ENCODE results near the gene INCA1. TPM values are rescaled to one million over a fixed set of nuclear protein-coding genes. Genes with fewer than 3 reads are reported as not detected.
A peak's percentile ranks its signal among the peaks of the same experiment; 100 is the strongest.

The INCA1 gene
- total and polyA plus RNA-seq, 2 of the 13 experiments (the other 11 are each of a cell fraction or from before 2014, with no cell fraction given), result 0.93 to 2.6 TPM

GRCh38 chr17:4950075-4950745 lies 47.1 kb downstream of the INCA1 start (continued):
- TF ChIP-seq BCLAF1 (IDR thresholded peaks at IDR 0.05) (no peak), ZNF512B (CRISPR knock-in tag; IDR thresholded peaks at IDR 0.05; ENCODE audit: borderline replicate concordance) (no peak), SMARCC2 (IDR thresholded peaks at IDR 0.05) (no peak), ZNF552 (CRISPR knock-in tag; IDR thresholded peaks at IDR 0.05; ENCODE audit: borderline replicate concordance) (no peak), EEA1 (CRISPR knock-in tag; IDR thresholded peaks at IDR 0.05; ENCODE audit: borderline replicate concordance) (no peak; the same call in 1 of the 2 replicates), PAF1 (CRISPR knock-in tag; IDR thresholded peaks at IDR 0.05) (no peak), ZSCAN9 (CRISPR knock-in tag; IDR thresholded peaks at IDR 0.05; ENCODE audit: borderline replicate concordance) (no peak), TBX3 (IDR thresholded peaks at IDR 0.05; ENCODE audit: borderline replicate concordance) (no peak), GZF1 (CRISPR knock-in tag; IDR thresholded peaks at IDR 0.05) (no peak), SSRP1 (CRISPR knock-in tag; IDR thresholded peaks at IDR 0.05) (no peak), TEAD2 (CRISPR knock-in tag; IDR thresholded peaks at IDR 0.05) (no peak), GATA4 (IDR thresholded peaks at IDR 0.05; ENCODE audit: borderline replicate concordance, low read depth) (0 out of 2 replicates have a peak, but pooled peaks have one; percentile 5), ZNF530 (CRISPR knock-in tag; IDR thresholded peaks at IDR 0.05; ENCODE audit: low read depth) (no peak), SNAPC2 (CRISPR knock-in tag; IDR thresholded peaks at IDR 0.05) (no peak; the same call in 1 of the 2 replicates), NONO (IDR thresholded peaks at IDR 0.05) (no peak), NONO (CRISPR knock-in tag; conservative IDR thresholded peaks at IDR 0.05) (no peak), DMAP1 (CRISPR knock-in tag; IDR thresholded peaks at IDR 0.05) (no peak; the same call in 1 of the 2 replicates), KDM1A (CRISPR knock-in tag; IDR thresholded peaks at IDR 0.05) (no peak), FOXP1 (IDR thresholded peaks at IDR 0.05) (no peak), FOXP1 (CRISPR knock-in tag; IDR thresholded peaks at IDR 0.05) (no peak), POLR2AphosphoS2 (IDR thresholded peaks at IDR 0.05; ENCODE audit: low read depth, low read length) (no peak), E2F5 (CRISPR knock-in tag; conservative IDR thresholded peaks at IDR 0.05) (no peak), KDM2A (CRISPR knock-in tag; IDR thresholded peaks at IDR 0.05; ENCODE audit: borderline replicate concordance, low read depth) (peak; percentile 34; the same call in 1 of the 2 replicates), CBFB (CRISPR knock-in tag; IDR thresholded peaks at IDR 0.05) (no peak)

Measured in HepG2 (cell line).